WTC11 (cell line): Measurements from ENCODE around the gene FCN3.

Experiments used
- CBFB ChIP-seq: sonication (generic); formaldehyde crosslinking; IDR thresholded peaks from 2 replicates; pipeline ENCODE4 v1.8.1; 2022; ENCODE audit warnings: mild to moderate bottlenecking, low read depth, missing genetic modification reagents
- ELF4 ChIP-seq: sonication (generic); formaldehyde crosslinking; IDR thresholded peaks from 2 replicates; pipeline ENCODE4 v1.8.1; 2022; ENCODE audit warnings: low read depth, mild to moderate bottlenecking, moderate library complexity, missing genetic modification reagents
- IRF2 ChIP-seq: sonication (generic); formaldehyde crosslinking; IDR thresholded peaks from 2 replicates; pipeline ENCODE4 v1.8.0; 2022; ENCODE audit warnings: low read depth, missing genetic modification reagents, borderline replicate concordance
- JAZF1 ChIP-seq: fragments of 250-450 bp; sonication (Bioruptor Pico); IDR thresholded peaks from 2 replicates; pipeline ENCODE4 v1.9.0; 2021; ENCODE audit warnings: moderate library complexity, mild to moderate bottlenecking, inconsistent platforms
- ZNF138 ChIP-seq: sonication (generic); formaldehyde crosslinking; conservative IDR thresholded peaks from 2 replicates; pipeline ENCODE4 v1.8.1; 2022; ENCODE audit warnings: mild to moderate bottlenecking, moderate library complexity, missing genetic modification reagents
- ZNF416 ChIP-seq: fragments of 250-450 bp; sonication (Bioruptor Pico); IDR thresholded peaks from 2 replicates; pipeline ENCODE4 v1.9.0; 2021; ENCODE audit warnings: mild to moderate bottlenecking, inconsistent platforms
- TF ChIP-seq, protein P1 (sequence below): sonication (generic); formaldehyde crosslinking; IDR thresholded peaks from 2 replicates; pipeline ENCODE4 v1.8.1; 2022; ENCODE audit warnings: mild to moderate bottlenecking, missing genetic modification reagents, moderate library complexity, borderline replicate concordance
- TF ChIP-seq, protein P2 (sequence below): fragments of 200-600 bp; IDR thresholded peaks from 2 replicates; pipeline ENCODE4 v1.8.0; 2022; ENCODE audit warnings: antibody characterized with exemption
- TF ChIP-seq, protein P3 (sequence below): sonication (generic); formaldehyde crosslinking; IDR thresholded peaks from 2 replicates; pipeline ENCODE4 v1.8.1; 2023; ENCODE audit warnings: mild to moderate bottlenecking, moderate library complexity, missing genetic modification reagents
- TF ChIP-seq, protein P4 (sequence below): sonication (generic); formaldehyde crosslinking; IDR thresholded peaks from 2 replicates; pipeline ENCODE4 v1.8.1; 2022; ENCODE audit warnings: low read depth, missing genetic modification reagents, borderline replicate concordance

DNA sequence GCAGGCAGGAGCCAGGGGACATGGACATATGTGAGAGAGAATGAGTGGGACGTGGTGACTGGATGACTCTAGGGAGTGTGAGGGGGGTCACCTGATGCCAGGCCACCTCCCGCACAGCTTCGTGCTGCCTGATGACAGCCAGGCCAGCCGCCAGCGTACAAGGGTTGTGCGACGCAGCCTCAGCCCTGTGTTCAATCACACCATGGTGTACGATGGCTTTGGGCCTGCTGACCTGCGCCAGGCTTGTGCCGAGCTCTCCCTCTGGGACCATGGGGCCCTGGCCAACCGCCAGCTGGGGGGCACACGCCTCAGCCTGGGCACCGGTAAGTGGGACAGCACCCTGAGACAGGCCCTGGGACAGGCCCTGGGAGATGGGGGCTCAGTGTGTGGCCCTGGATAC lies 21.5 kb downstream of the FCN3 start:
- no peak for TF ChIP-seq ELF4 (CRISPR knock-in tag)
- TF ChIP-seq, protein P1, sequence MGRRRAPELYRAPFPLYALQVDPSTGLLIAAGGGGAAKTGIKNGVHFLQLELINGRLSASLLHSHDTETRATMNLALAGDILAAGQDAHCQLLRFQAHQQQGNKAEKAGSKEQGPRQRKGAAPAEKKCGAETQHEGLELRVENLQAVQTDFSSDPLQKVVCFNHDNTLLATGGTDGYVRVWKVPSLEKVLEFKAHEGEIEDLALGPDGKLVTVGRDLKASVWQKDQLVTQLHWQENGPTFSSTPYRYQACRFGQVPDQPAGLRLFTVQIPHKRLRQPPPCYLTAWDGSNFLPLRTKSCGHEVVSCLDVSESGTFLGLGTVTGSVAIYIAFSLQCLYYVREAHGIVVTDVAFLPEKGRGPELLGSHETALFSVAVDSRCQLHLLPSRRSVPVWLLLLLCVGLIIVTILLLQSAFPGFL, result no peak
- TF ChIP-seq ZNF138, result no peak
- TF ChIP-seq, protein P2, sequence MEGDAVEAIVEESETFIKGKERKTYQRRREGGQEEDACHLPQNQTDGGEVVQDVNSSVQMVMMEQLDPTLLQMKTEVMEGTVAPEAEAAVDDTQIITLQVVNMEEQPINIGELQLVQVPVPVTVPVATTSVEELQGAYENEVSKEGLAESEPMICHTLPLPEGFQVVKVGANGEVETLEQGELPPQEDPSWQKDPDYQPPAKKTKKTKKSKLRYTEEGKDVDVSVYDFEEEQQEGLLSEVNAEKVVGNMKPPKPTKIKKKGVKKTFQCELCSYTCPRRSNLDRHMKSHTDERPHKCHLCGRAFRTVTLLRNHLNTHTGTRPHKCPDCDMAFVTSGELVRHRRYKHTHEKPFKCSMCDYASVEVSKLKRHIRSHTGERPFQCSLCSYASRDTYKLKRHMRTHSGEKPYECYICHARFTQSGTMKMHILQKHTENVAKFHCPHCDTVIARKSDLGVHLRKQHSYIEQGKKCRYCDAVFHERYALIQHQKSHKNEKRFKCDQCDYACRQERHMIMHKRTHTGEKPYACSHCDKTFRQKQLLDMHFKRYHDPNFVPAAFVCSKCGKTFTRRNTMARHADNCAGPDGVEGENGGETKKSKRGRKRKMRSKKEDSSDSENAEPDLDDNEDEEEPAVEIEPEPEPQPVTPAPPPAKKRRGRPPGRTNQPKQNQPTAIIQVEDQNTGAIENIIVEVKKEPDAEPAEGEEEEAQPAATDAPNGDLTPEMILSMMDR, result no peak
- TF ChIP-seq, protein P3, sequence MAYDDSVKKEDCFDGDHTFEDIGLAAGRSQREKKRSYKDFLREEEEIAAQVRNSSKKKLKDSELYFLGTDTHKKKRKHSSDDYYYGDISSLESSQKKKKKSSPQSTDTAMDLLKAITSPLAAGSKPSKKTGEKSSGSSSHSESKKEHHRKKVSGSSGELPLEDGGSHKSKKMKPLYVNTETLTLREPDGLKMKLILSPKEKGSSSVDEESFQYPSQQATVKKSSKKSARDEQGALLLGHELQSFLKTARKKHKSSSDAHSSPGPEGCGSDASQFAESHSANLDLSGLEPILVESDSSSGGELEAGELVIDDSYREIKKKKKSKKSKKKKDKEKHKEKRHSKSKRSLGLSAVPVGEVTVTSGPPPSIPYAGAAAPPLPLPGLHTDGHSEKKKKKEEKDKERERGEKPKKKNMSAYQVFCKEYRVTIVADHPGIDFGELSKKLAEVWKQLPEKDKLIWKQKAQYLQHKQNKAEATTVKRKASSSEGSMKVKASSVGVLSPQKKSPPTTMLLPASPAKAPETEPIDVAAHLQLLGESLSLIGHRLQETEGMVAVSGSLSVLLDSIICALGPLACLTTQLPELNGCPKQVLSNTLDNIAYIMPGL, result no peak
- TF ChIP-seq JAZF1 (CRISPR knock-in tag), result no peak
- no peak for TF ChIP-seq ZNF416 (CRISPR knock-in tag)
- TF ChIP-seq, protein P4, sequence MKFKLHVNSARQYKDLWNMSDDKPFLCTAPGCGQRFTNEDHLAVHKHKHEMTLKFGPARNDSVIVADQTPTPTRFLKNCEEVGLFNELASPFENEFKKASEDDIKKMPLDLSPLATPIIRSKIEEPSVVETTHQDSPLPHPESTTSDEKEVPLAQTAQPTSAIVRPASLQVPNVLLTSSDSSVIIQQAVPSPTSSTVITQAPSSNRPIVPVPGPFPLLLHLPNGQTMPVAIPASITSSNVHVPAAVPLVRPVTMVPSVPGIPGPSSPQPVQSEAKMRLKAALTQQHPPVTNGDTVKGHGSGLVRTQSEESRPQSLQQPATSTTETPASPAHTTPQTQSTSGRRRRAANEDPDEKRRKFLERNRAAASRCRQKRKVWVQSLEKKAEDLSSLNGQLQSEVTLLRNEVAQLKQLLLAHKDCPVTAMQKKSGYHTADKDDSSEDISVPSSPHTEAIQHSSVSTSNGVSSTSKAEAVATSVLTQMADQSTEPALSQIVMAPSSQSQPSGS, result no peak
- TF ChIP-seq IRF2 (CRISPR knock-in tag), result no peak
- no peak for TF ChIP-seq CBFB (CRISPR knock-in tag)
